Epithelial cell of esophagus (primary cell): ENCODE data around the gene FBF1.

ENCODE experiments used
- DNase-seq: peaks from one replicate; pipeline ENCODE4 v3.0.0; 2010; ENCODE audit warnings: low read depth
- H3K4me3 ChIP-seq: 2 replicates; pipeline ENCODE4 v1.5.1; 2011; ENCODE audit warnings: mild to moderate bottlenecking, low read length, control low read depth
- CTCF ChIP-seq: IDR thresholded peaks from 2 replicates; pipeline ENCODE4 v1.5.1; 2011; ENCODE audit warnings: low read depth, mild to moderate bottlenecking, low read length, control low read depth, inconsistent platforms; ENCODE audit not compliant: insufficient read depth; ENCODE audit errors: missing control alignments

FBF1 gene

GRCh38 chr17:75931062-75931461, 9.8 kb downstream of the FBF1 start:
- H3K4me3 ChIP-seq = no peak overlapping the region
- TF ChIP-seq CTCF = no peak
- no peak for DNase-seq

GRCh38 chr17:75927286-75927922, 13.4 kb downstream of the FBF1 start:
- peak; percentile 61 for TF ChIP-seq CTCF
- no peak overlapping the region for H3K4me3 ChIP-seq
- DNase-seq = peak; percentile 74

GRCh38 chr17:75926456-75926855, 14.4 kb downstream of the FBF1 start:
- DNase-seq = no peak
- TF ChIP-seq CTCF = no peak
- no peak overlapping the region for H3K4me3 ChIP-seq

- no peak for TF ChIP-seq CTCF
- no peak for DNase-seq
- no peak overlapping the region for H3K4me3 ChIP-seq
Measured at GRCh38 chr17:75925912-75926311, 14.9 kb downstream of the FBF1 start.

- no peak for TF ChIP-seq CTCF
- no peak for DNase-seq
- H3K4me3 ChIP-seq = no peak overlapping the region
Measured at GRCh38 chr17:75925103-75925502, 15.7 kb downstream of the FBF1 start.

GRCh38 chr17:75922963-75923874, 17.6 kb downstream of the FBF1 start:
- DNase-seq = no peak
- TF ChIP-seq CTCF = no peak
- no peak overlapping the region for H3K4me3 ChIP-seq
